Calu3 (cell line): ENCODE measurements around the gene FAM13C. TPM values are rescaled to one million over a fixed set of nuclear protein-coding genes. Genes with fewer than 3 reads are reported as not detected.

Experiments
- BruUV-seq: library from RNA; stranded (reverse); fragments of 400-500 nt; replicated peaks from 2 replicates; lab custom pipeline; 2021; lab: Mats Ljungman, UMichigan
- CTCF ChIA-PET: fragments of 300-600 bp; sonication (Branson Sonifier 250); formaldehyde crosslinking; loops from one replicate; lab custom pipeline; 2022; ENCODE audit warnings: antibody characterized with exemption; lab: Charles Lee
- DNase-seq: peaks from one replicate; pipeline ENCODE4 v3.0.0; 2022
- H3K27ac Mint-ChIP-seq: one replicate; pipeline ENCODE4 v1.8.0; 2022; ENCODE audit warnings: mixed read lengths; ENCODE audit not compliant: unreplicated experiment
- H3K27me3 Mint-ChIP-seq: one replicate; pipeline ENCODE4 v1.8.0; 2022; ENCODE audit warnings: mixed read lengths; ENCODE audit not compliant: unreplicated experiment
- H3K36me3 Mint-ChIP-seq: one replicate; pipeline ENCODE4 v1.8.0; 2022; ENCODE audit warnings: mild to moderate bottlenecking, moderate library complexity, mixed read lengths; ENCODE audit not compliant: insufficient read depth, unreplicated experiment
- H3K4me1 Mint-ChIP-seq: one replicate; pipeline ENCODE4 v1.8.0; 2022; ENCODE audit warnings: mild to moderate bottlenecking, low read depth, mixed read lengths; ENCODE audit not compliant: unreplicated experiment
- H3K4me3 Mint-ChIP-seq: one replicate; pipeline ENCODE4 v1.8.0; 2022; ENCODE audit warnings: mild to moderate bottlenecking, low read depth, moderate library complexity, mixed read lengths; ENCODE audit not compliant: unreplicated experiment
- H3K9me3 Mint-ChIP-seq: one replicate; pipeline ENCODE4 v1.8.0; 2022; ENCODE audit warnings: low read depth, mixed read lengths; ENCODE audit not compliant: unreplicated experiment
- intact Hi-C: fragments of 100-400 bp; cut with micrococcal nuclease; formaldehyde crosslinking; loops from one replicate; pipeline ENCODE4 v1.10.0; 2022; ENCODE audit not compliant: unreplicated experiment
- total RNA-seq: library from RNA; stranded (reverse); gene quantifications from 2 replicates; pipeline ENCODE4 v1.2.3, GENCODE V29; 2022
- TF ChIP-seq, protein P1 (sequence below): fragments of 200-600 bp; IDR thresholded peaks from one replicate; pipeline ENCODE4 v1.8.0; 2022; ENCODE audit warnings: antibody characterized with exemption; ENCODE audit not compliant: unreplicated experiment

The FAM13C gene
- total RNA-seq, 1 experiment from 2014 or later = not detected

DNA sequence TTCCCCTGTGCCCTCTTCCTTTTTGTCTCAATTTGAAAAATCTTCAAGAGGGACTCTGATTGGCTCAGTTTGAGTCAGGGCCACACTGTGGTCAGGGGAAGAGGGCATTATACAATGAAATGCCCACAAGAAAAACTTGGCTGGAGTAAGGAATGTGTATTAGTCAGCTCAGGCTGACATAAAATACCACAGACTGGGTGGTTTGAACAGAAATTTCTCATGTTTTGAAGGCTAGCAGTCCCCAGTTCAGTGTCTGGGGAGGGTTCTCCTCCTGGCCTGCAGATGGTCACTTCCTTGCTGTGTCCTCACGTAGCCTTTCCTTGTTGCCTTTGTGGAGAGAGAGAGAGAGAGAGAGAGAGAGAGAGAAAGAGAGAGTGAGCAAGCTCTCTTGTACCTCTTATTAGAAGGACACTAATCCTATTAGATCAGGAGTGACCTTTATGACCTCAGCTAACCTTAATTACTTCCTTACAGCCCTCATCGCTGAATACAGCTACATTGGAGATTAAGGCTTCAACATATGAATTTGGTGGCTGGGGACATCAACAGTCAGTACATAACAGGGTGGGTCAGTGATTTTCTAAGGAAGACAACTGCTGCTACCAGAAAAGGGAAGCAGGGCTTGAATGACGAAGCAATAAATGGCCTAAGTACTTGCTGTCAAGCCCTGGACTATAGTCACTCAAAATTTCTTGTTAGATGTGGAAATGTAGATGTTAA is 25.8 kb upstream of the FAM13C start:
- H3K9me3 Mint-ChIP-seq = no peaks in the 10 kb centered on the region
- H3K27me3 Mint-ChIP-seq = peaks cover 18% of the 10 kb centered on the region
- no peak for DNase-seq
- no peak overlapping the region for H3K27ac Mint-ChIP-seq
- H3K4me1 Mint-ChIP-seq = no peaks in the 10 kb centered on the region
- BruUV-seq = no TSS peak
- intact Hi-C loops = no loop called here
- CTCF ChIA-PET = no interaction called here
- H3K4me3 Mint-ChIP-seq = no peak overlapping the region
- TF ChIP-seq, protein P1, sequence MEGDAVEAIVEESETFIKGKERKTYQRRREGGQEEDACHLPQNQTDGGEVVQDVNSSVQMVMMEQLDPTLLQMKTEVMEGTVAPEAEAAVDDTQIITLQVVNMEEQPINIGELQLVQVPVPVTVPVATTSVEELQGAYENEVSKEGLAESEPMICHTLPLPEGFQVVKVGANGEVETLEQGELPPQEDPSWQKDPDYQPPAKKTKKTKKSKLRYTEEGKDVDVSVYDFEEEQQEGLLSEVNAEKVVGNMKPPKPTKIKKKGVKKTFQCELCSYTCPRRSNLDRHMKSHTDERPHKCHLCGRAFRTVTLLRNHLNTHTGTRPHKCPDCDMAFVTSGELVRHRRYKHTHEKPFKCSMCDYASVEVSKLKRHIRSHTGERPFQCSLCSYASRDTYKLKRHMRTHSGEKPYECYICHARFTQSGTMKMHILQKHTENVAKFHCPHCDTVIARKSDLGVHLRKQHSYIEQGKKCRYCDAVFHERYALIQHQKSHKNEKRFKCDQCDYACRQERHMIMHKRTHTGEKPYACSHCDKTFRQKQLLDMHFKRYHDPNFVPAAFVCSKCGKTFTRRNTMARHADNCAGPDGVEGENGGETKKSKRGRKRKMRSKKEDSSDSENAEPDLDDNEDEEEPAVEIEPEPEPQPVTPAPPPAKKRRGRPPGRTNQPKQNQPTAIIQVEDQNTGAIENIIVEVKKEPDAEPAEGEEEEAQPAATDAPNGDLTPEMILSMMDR = no peak
- H3K36me3 Mint-ChIP-seq = no peaks in the 10 kb centered on the region

DNA sequence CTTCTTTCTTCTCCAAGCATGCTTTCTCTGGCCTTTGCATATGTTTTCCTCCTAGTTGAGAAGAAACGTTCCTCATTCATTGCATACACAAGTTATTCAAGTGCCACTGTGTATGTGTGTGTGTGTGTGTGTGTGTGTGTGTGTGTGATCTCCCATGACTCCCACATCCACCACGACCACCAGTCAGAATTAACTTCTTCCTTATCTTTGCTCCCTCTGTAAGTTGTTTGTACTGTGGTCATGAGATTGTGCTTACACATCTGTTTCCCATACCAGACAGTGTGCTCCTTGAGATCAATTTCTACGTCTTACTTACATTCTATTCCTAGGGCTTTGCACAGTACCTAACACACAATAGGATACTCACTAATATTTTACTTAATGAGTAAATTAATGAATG is 22.4 kb upstream of the FAM13C start:
- CTCF ChIA-PET = no interaction called here
- no TSS peak for BruUV-seq
- no peaks in the 10 kb centered on the region for H3K36me3 Mint-ChIP-seq
- no peak overlapping the region for H3K4me3 Mint-ChIP-seq
- intact Hi-C loops = no loop called here
- no peaks in the 10 kb centered on the region for H3K9me3 Mint-ChIP-seq
- no peak for DNase-seq
- TF ChIP-seq, protein P1 = no peak
- no peak overlapping the region for H3K27ac Mint-ChIP-seq
- H3K27me3 Mint-ChIP-seq = peaks cover 44% of the 10 kb centered on the region
- H3K4me1 Mint-ChIP-seq = no peaks in the 10 kb centered on the region

DNA sequence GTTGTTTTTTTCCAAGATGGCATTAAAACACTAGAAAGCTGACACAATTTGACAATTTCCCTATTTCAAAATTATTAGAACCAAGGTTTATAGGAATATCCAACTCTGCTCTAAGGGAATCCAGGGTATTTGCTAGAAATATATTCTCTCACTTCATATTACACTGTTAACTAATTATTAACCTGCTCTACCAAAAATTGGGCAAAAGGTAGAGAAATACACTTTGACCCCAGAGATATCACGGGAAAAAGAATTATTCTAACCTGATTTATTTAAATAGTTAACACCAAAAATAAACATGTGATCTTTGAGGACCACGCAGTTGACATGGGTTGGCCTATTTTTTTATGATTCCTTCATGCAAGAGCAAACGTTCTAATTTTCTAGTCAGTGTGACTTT is 21.6 kb upstream of the FAM13C start:
- intact Hi-C loops = no loop called here
- Mint-ChIP-seq H3K36me3 (no peaks in the 10 kb centered on the region), H3K27me3 (peaks cover 44% of the 10 kb centered on the region), H3K4me1 (no peaks in the 10 kb centered on the region), H3K4me3 (no peak overlapping the region), H3K27ac (no peak overlapping the region), H3K9me3 (no peaks in the 10 kb centered on the region)
- BruUV-seq = no TSS peak
- CTCF ChIA-PET = no interaction called here
- no peak for DNase-seq
- TF ChIP-seq, protein P1 = no peak

DNA sequence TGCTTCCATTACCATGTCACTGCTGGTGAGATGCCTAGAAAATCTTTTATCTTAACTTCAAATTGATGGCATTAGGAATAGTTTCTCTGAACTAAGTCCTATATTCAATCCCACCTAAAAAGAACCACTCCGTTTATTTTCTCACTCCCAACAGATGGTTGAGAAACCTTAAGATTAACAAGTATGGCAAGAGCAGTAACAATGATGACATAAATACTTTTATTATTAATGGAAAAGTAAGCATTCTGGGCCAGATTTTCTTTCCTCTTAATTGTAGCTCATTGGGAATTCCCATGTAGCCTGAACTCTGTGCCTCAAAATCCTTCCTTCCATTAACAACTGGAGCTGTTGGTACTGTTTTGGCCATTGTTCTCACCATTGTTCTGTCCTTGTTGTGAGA is 21.1 kb upstream of the FAM13C start:
- no peak overlapping the region for H3K4me3 Mint-ChIP-seq
- no TSS peak for BruUV-seq

More for the DNA sequence above, 21.1 kb upstream of the FAM13C start:
- H3K27ac Mint-ChIP-seq = no peak overlapping the region
- no peaks in the 10 kb centered on the region for H3K4me1 Mint-ChIP-seq
- TF ChIP-seq, protein P1 = no peak
- H3K9me3 Mint-ChIP-seq = no peaks in the 10 kb centered on the region
- peaks cover 44% of the 10 kb centered on the region for H3K27me3 Mint-ChIP-seq
- intact Hi-C loops = no loop called here
- CTCF ChIA-PET = no interaction called here
- H3K36me3 Mint-ChIP-seq = no peaks in the 10 kb centered on the region
- no peak for DNase-seq
